Type B pancreatic cell (in vitro differentiated cells): ENCODE measurements around the gene TSPAN7. TPM values are rescaled to one million over a fixed set of nuclear protein-coding genes. Genes with fewer than 3 reads are reported as not detected.

ENCODE experiments used
- DNase-seq: peaks from one replicate; pipeline ENCODE4 v3.0.0; 2021; ENCODE audit warnings: mixed read lengths; ENCODE audit not compliant: unreplicated experiment; ENCODE audit errors: extremely low spot score
- H3K27ac Mint-ChIP-seq: 2 replicates; pipeline ENCODE4 v1.8.0; 2021; ENCODE audit warnings: mild to moderate bottlenecking, mixed read lengths
- H3K27me3 Mint-ChIP-seq: 2 replicates; pipeline ENCODE4 v1.8.0; 2021; ENCODE audit warnings: mixed read lengths
- H3K36me3 Mint-ChIP-seq: 2 replicates; pipeline ENCODE4 v1.8.0; 2021; ENCODE audit warnings: mixed read lengths
- H3K4me1 Mint-ChIP-seq: one replicate; pipeline ENCODE4 v1.8.0; 2021; ENCODE audit warnings: mixed read lengths; ENCODE audit not compliant: unreplicated experiment
- H3K4me3 Mint-ChIP-seq: 2 replicates; pipeline ENCODE4 v1.8.0; 2021; ENCODE audit warnings: mild to moderate bottlenecking, mixed read lengths
- H3K9me3 Mint-ChIP-seq: 2 replicates; pipeline ENCODE4 v1.8.0; 2021; ENCODE audit warnings: mixed read lengths
- CTCF ChIP-seq: fragments of 200-600 bp; sonication (generic); conservative IDR thresholded peaks from 2 replicates; pipeline ENCODE4 v1.5.0; 2021; ENCODE audit warnings: antibody characterized with exemption, mild to moderate bottlenecking
- total RNA-seq: library from RNA; stranded (reverse); gene quantifications from 2 replicates; pipeline ENCODE4 v1.2.1, GENCODE V29; 2021; ENCODE audit warnings: low replicate concordance

TSPAN7 gene
- total RNA-seq, 1 donor from 2014 or later, result 21.8 TPM

- no peak overlapping the region for H3K4me3 Mint-ChIP-seq
- TF ChIP-seq CTCF, result no peak
- no peaks in the 10 kb centered on the region for H3K27me3 Mint-ChIP-seq
- H3K9me3 Mint-ChIP-seq, result no peaks in the 10 kb centered on the region
- no peak overlapping the region for H3K27ac Mint-ChIP-seq
- no peaks in the 10 kb centered on the region for H3K36me3 Mint-ChIP-seq
- DNase-seq, result no peak
- H3K4me1 Mint-ChIP-seq, result no peaks in the 10 kb centered on the region
These were observed 45.5 kb downstream of the TSPAN7 start for GRCh38 chrX:38606821-38607220.

GRCh38 chrX:38607976-38608375 lies 46.6 kb downstream of the TSPAN7 start:
- H3K27me3 Mint-ChIP-seq, result no peaks in the 10 kb centered on the region
- H3K9me3 Mint-ChIP-seq, result no peaks in the 10 kb centered on the region

GRCh38 chrX:38610849-38611248 lies 49.5 kb downstream of the TSPAN7 start:
- no peak overlapping the region for H3K27ac Mint-ChIP-seq
- H3K4me1 Mint-ChIP-seq, result no peaks in the 10 kb centered on the region
- no peaks in the 10 kb centered on the region for H3K9me3 Mint-ChIP-seq
- DNase-seq, result no peak
- H3K36me3 Mint-ChIP-seq, result no peaks in the 10 kb centered on the region
- H3K27me3 Mint-ChIP-seq, result no peaks in the 10 kb centered on the region
- no peak for TF ChIP-seq CTCF
- H3K4me3 Mint-ChIP-seq, result no peak overlapping the region

More at GRCh38 chrX:38607976-38608375, 46.6 kb downstream of the TSPAN7 start:
- TF ChIP-seq CTCF, result no peak
- DNase-seq, result no peak
- H3K36me3 Mint-ChIP-seq, result no peaks in the 10 kb centered on the region
- H3K4me3 Mint-ChIP-seq, result no peak overlapping the region
- H3K27ac Mint-ChIP-seq, result no peak overlapping the region
- H3K4me1 Mint-ChIP-seq, result no peaks in the 10 kb centered on the region

- H3K27me3 Mint-ChIP-seq, result no peaks in the 10 kb centered on the region
- no peaks in the 10 kb centered on the region for H3K36me3 Mint-ChIP-seq
- no peaks in the 10 kb centered on the region for H3K4me1 Mint-ChIP-seq
- no peak for DNase-seq
- TF ChIP-seq CTCF, result no peak
- no peak overlapping the region for H3K27ac Mint-ChIP-seq
- no peak overlapping the region for H3K4me3 Mint-ChIP-seq
- H3K9me3 Mint-ChIP-seq, result no peaks in the 10 kb centered on the region
These were observed 50.9 kb downstream of the TSPAN7 start for GRCh38 chrX:38612281-38612680.

- no peak for TF ChIP-seq CTCF
- no peaks in the 10 kb centered on the region for H3K27me3 Mint-ChIP-seq
- no peak for DNase-seq
- H3K4me3 Mint-ChIP-seq, result no peak overlapping the region
- H3K36me3 Mint-ChIP-seq, result no peaks in the 10 kb centered on the region
- no peaks in the 10 kb centered on the region for H3K9me3 Mint-ChIP-seq
- H3K27ac Mint-ChIP-seq, result no peak overlapping the region
- no peaks in the 10 kb centered on the region for H3K4me1 Mint-ChIP-seq
These were observed 53.1 kb downstream of the TSPAN7 start for GRCh38 chrX:38614485-38614884.

- no peaks in the 10 kb centered on the region for H3K4me1 Mint-ChIP-seq
- no peak overlapping the region for H3K27ac Mint-ChIP-seq
- no peaks in the 10 kb centered on the region for H3K36me3 Mint-ChIP-seq
- H3K9me3 Mint-ChIP-seq, result no peaks in the 10 kb centered on the region
- no peak for DNase-seq
- TF ChIP-seq CTCF, result no peak
- no peak overlapping the region for H3K4me3 Mint-ChIP-seq
- no peaks in the 10 kb centered on the region for H3K27me3 Mint-ChIP-seq
These were observed 55.6 kb downstream of the TSPAN7 start for GRCh38 chrX:38616904-38617303.
